HG03060 (cell line): ENCODE measurements around the gene SOD3.

ENCODE experiments used
- ATAC-seq: cut with Tn5 transposase; IDR thresholded peaks from one replicate; pipeline ENCODE4 v1.9.1; 2021; ENCODE audit warnings: low read depth, moderate number of reproducible peaks; ENCODE audit not compliant: unreplicated experiment

The SOD3 gene

DNA sequence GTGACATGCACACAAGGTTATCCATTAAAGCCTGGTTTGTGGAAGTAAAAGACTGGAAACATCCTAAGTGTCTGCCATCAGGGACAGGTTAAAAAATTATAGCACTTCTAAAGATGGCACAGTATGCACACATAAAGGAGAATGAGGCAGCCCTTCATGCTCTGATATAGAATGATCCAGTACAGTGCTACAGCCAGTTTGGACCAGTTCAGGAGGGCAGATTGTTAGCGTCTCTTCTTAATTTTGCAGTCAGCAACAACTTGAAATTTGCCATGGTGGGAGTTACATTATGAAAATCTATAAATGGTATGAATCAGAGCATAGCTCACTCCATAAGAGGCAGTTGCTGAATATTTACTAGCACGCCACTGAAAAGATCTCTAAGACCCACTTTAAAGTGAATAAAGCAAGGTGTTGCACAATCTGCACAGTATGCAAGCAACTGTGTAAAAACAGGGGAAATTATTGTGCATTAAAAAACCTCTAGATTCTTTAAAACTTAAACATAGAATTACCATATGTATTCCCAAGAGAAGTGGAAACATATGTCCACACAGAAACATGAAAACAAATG lies 20.3 kb upstream of the SOD3 start:
- ATAC-seq, result no peak

DNA sequence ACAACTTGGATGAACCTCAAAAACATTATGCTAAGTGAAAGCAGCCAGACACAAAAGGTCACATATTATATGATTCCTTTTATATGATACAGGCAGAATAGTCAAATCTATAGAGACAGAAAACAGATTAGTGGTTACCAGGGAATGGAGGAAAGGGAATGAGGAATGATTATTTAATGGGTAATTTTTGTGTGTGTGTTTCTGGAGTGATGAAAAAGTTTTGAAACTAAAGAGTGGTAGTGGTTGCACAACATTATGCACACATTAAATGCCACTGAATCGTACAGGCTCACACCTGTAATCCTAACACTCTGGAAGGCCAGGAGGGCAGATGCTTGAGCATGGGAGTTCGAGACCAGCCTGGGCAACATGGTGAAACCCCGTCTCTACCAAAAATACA lies 19.6 kb upstream of the SOD3 start:
- ATAC-seq, result no peak

DNA sequence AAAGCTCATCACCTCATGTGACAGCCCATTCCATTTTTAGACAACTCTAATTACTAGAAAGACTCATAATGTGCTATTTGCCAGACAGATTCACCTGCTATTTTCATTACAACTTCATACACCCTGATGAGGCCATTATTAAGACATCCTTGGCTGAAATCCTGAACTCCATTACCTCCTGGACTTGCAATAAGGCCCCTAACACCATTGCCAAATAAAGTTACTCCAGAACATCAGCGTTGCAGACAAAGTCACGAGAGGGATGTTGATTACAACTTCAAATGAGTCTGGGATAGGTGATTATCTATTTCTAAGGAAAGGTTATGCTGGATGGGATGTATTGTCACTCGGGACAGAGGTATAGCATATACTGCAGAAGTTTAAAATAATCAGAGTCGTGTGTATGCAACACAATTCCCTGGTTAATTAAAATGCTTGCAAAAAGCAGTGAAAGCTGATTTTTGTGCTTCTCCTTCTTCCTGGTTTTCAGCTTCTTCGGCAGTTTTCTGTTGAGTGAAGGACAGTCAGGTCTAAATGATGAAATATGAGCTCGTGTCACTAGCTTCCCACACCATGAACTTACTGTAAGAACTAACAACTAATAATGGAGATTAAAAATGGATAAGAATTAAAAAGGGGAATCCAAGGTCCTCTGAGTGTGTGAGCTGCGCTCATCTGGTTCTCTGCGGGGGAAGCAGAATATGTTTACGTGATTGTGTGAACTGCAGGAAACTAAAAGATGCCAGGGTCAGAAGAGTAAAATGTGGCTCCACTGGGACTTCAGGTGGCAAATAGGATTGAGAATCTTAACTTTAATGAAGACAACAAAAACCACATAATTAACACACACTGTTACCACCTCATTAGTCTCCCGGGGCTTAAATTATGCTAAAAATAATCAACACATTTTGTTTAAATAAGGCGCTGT lies 17.6 kb upstream of the SOD3 start:
- ATAC-seq, result no peak

DNA sequence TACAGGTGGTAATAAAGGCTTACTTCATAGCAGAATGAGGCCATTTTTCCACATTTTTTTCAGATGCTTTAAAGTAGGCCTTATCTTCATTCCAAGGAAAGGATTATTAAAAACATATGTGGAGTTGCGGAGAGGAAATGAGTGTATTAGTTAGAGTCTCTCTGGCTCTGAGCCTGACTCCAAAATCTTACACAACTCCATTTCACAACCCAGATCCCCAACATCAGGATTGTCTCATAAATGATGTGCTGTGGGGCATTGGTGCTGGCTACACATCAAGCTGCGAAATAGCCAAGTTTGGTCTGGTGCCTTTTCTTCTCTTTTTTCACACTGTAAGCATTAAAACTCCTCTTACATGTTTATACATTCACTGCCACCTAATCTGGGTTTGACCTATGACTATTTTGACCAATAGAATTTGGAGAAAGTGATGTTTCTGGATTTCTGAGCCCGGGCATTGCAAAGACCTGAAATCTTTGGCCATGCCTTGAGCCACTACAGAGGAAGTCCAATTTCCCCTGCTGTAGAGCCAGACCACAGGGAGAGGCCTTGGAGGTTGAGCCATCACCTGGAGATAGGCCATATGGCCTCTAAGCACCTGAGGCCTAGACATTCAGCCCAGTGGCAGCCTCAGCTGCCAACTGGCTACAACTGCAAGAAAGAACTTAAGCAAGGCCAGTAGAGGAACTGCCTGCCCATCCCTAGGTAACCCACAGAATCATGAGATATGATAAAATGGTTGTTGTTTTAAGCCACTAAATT lies 16.7 kb upstream of the SOD3 start:
- no peak for ATAC-seq

DNA sequence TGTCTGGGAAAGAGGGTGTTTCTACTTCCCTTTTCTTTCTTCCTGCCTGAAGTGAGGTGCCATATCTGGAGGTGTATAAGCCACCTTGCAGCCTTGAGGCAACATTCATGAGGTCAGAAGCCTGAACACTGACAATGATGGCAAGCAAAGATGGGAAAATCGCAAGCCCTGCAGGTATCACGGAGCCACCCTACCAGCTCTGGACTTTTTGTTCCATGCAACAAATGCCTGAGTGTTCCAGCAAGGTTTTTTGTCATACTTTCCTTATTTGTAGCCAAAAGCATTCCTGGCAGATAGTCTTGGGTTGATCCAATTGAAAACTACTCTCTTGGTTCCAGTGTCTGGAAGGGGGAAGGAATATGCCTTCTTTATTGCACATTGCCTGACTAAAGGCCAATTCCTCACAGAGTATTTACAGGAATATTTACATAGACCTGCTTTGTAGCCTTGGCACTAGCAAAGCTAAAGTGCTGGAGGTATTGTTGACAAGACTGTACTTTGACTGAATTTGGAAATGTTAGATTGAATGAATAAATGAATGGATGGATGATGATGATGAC lies 14.4 kb upstream of the SOD3 start:
- ATAC-seq, result no peak

DNA sequence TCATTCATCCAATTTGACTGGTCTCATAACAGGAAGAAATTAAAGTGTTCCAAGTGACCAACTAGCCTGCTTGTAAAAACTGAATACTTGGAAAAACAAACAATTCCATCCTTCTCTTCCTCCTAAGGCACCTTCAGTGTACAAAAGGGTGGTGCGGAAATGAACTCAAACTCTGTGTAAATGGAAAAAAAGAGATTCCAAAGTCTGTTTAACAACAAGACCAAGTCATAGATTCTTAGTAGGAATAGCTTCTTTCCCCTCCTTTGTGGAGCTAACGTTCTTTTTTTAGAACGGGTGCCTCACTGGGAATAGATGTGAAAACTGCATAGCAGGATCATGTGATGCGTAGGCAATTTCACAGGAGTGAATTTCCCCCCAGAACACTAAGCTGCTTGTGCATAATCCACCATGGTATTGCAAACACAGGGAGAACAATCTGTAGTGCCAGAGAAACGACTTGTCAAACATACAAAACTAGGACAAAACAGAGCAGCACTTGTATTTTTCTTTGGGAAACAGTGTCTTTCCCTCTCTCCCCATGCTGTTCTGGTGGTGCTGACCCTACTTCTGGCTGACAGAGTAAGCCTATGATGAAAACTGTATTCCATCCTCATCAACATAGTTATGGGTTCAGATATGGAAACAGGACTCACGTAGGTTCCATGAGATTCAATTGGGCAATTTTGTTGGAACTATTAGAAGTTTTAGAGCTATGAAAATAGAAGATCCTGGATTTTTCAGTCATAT lies 13.2 kb upstream of the SOD3 start:
- no peak for ATAC-seq

DNA sequence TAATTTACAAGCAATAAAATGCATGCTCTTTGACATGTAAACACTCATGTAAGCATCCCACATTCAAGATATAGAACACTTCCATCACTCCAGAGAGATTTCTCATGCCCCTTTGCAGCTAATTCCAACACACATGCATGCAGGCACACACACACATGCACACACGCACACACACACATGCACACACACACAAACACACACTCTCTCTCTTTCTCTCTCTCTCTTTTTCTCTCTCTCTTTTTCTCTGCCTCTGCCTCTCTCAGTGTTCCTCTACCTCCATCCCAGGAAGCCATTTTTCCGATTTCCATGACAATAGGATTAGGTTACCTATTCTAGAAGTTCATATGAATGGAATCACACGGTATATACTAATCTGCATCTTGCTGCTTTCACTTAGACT lies 11.9 kb upstream of the SOD3 start:
- ATAC-seq, result no peak

DNA sequence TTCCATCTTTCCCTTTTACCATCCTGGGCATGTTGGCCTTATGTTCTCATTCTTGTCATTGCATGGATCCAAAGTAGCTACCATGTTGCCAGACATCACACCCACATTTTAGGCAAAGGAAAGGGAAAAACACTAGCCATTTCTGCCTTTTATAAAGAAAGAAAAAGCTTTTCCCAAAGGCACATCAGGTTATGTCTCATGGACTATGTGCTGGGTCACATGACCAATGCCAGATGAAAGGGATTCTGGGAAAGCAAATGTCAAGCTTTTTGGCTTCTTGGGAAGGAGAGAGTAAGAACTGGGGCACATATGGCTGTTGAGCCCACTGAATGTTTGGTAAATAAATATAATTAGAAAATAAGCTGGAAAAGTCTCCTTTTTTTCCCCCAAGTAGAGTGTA lies 4.3 kb upstream of the SOD3 start:
- ATAC-seq, result no peak

DNA sequence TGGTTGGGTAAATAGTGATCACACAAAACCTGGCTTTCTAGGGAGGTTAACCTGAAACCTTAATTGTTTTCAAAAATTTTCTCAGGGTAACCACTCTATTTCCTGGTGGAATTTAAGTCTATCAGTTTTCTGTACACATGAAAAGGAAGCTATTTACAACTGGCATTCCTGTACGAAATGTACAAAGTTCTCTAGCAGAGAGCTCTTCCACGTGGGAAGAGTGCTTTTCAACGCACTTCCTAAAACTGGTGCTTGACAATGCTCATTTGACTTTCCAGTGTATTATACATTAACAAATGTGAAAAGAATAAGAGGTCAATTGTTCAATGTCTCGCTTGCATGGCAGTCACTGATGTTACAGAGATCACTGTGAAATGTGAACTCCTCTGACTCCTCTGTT lies 2.8 kb upstream of the SOD3 start:
- ATAC-seq, result no peak

DNA sequence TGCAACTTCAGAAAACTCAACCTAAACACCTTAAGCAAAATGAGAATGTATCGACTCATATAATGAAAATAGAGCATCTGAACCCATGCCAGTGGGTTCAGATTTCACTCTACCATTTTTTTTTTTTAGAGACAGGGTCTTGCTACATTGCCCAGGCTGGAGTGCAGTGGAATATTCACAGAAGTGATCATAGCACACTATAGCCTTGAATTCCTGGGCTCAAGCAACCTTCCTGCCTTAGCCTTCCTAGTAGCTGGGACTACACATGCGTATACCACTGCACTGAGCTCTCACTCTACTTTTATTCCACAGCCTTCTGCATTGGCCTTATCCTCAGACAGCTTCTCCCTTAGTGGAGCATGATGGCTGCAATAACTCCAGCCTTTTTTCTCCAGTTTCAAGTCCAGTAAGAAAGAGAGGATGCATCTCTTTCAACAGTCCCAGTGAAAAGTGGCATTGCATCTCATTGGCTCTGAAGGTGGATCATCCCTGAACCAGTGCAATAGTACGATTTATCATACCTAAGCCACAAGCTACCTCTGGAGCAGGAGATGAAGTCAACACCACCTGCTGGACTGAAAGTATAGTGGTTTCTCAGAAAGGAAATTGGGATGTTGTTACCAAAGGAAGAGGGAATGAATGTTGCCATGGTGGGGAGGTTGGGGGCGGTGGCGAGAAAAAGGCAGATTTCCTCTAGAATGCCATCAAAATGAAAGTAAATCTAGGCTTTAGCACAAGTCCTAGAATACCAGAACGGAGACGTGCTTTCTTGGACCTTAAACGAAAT lies 2.0 kb upstream of the SOD3 start:
- ATAC-seq, result no peak

DNA sequence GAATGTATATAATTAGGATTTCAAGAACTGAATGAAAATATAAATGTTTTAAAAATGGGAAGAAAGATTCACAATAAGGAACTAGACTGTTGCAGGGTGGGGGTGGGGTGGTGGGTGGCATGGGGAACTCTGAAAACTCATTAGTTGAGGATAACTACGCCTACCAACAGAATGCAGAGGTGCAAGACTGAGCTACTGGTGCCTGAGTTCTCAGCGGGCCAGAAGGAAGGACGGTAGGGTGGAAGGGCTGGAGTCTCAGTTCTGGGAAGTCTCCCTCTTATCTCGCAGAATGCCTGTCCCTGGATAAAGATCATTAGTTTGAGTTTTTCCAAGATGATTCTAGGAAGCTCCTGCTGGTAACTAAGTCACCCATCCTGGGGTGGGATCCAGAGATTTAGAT lies 1.3 kb upstream of the SOD3 start:
- no peak for ATAC-seq

DNA sequence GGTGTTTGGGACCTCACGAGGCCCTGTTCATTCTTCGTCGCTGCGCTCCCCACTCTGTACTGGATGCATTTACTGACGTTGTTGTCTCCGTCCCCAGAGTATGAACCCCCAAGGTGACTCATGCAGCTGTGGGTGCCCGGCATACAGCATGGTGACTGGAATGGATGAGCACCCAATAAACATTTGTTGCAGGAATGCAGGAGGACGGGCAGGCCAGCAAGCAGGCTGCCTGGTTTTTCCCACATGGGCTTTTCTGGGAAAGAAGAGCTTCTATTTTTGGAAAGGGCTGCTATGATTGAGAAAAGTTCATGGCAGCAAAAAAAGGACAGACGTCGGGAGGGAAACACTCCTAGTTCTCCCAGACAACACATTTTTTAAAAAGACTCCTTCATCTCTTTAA lies 893 bp upstream of the SOD3 start:
- ATAC-seq, result no peak

DNA sequence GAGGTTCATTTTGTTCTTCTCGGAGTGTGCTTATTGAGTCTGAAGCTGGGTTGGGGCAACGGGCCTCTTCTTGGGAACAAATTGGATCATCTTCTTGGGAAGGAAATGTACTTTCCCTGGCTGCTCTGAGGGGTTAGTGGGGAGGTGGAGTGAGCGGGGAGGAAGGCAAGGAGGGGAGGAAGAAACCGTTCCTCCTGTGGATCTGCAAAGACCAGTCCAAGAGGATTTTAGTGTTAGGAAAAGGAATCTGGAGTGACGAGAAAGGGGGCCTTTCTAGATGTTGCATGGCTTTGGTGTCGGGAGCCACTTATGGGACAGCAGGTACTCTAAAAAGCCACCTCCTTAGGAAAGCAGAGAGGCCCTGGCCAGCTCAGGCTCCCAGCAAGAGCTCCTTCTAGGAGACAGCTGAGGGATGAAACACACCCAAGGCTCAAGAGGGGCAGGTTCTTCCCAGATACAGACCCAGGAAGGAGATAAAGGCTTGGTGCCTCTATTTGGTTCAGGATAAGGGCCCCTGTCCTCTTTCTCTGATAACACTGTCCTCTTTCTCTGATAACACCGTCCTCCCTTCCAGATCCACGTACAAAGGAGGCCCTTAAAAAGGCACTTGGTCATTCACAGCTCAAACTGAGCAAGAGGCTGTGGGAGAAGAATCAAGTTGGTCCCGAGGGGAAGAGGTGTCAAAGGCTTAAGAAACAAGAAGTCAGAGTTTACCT lies 451 bp downstream of the SOD3 start:
- no peak for ATAC-seq

DNA sequence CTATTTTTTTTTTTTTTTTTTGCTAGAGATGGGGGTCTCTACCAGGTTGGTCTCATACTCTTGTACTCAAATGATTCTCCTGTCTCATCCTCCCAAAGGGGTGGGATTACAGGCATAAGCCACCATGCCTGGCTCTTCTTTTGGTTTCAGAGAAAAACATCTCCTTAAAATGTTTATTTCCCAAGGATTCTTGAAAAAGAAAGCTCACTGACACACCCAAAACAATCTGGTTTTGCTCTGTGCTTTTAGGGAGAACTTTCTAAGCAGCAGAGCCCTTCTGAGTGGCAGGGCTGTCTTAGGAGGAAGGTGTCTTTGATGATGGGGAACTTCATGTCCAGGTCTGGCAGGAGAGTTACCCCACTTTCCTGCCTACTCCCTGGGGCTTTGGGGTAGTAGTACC lies 1.2 kb downstream of the SOD3 start:
- no peak for ATAC-seq

DNA sequence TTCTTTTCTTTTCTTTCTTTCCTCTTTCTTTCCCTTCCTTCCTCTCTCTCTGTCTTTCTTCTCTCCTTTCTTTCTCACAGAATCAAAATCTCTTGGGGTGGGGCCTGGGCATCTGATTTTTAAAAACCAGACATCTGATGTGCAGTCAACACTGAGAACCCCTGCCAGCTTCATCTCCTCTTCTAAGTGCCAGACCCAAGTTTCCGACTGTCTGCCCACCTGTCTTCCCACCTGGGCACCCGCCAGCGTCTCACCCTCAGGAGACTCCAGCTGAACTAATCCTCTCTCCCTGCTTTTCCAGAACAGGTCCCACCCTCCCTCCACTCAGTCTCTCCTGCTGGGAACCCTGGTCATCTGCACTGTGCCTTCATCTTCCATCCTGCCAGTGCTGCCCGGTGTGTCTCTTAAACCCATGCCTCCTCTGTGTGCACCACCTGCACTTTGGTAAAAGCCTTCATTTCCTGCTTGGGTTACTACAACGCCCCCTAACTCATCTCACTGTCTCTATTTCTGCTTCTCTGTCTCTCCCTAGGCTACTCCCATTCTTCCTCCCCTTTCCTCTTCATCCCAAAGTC lies 2.8 kb downstream of the SOD3 start:
- ATAC-seq, result no peak

DNA sequence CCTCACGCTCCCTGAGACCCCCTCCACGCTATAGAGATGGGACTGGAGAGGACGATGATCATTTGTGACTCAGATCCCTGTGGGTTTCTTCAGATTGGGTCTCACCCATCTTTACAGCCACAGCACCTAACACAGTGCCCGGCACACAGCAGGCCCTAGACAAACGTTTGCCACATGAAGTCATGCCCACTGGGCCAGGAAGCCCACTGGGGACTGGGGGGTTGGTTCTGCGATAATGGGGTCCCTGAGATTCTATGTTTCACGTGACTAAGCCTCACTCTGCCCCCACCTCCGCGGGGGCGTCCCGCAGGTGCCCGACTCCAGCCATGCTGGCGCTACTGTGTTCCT lies 3.8 kb downstream of the SOD3 start:
- ATAC-seq, result no peak

DNA sequence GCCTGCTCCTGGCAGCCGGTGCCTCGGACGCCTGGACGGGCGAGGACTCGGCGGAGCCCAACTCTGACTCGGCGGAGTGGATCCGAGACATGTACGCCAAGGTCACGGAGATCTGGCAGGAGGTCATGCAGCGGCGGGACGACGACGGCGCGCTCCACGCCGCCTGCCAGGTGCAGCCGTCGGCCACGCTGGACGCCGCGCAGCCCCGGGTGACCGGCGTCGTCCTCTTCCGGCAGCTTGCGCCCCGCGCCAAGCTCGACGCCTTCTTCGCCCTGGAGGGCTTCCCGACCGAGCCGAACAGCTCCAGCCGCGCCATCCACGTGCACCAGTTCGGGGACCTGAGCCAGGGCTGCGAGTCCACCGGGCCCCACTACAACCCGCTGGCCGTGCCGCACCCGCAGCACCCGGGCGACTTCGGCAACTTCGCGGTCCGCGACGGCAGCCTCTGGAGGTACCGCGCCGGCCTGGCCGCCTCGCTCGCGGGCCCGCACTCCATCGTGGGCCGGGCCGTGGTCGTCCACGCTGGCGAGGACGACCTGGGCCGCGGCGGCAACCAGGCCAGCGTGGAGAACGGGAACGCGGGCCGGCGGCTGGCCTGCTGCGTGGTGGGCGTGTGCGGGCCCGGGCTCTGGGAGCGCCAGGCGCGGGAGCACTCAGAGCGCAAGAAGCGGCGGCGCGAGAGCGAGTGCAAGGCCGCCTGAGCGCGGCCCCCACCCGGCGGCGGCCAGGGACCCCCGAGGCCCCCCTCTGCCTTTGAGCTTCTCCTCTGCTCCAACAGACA lies 4.4 kb downstream of the SOD3 start:
- no peak for ATAC-seq

DNA sequence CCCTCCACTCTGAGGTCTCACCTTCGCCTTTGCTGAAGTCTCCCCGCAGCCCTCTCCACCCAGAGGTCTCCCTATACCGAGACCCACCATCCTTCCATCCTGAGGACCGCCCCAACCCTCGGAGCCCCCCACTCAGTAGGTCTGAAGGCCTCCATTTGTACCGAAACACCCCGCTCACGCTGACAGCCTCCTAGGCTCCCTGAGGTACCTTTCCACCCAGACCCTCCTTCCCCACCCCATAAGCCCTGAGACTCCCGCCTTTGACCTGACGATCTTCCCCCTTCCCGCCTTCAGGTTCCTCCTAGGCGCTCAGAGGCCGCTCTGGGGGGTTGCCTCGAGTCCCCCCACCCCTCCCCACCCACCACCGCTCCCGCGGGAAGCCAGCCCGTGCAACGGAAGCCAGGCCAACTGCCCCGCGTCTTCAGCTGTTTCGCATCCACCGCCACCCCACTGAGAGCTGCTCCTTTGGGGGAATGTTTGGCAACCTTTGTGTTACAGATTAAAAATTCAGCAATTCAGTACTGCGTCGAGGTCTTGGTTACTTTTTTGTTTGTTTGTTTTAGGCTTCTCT lies 5.0 kb downstream of the SOD3 start:
- no peak for ATAC-seq
